MG63 (cell line): ENCODE measurements around the gene UBE2J1. TPM values are rescaled to one million over a fixed set of nuclear protein-coding genes. Genes with fewer than 3 reads are reported as not detected.

Experiments used
- DNase-seq: peaks from one replicate; pipeline ENCODE4 v3.0.0-alpha.2; 2020
- H3K27me3 ChIP-seq: fragments of 250-450 bp; sonication (Bioruptor Pico); 2 replicates; pipeline ENCODE4 v1.5.1; 2020; ENCODE audit warnings: mild to moderate bottlenecking, moderate library complexity
- H3K36me3 ChIP-seq: fragments of 250-450 bp; sonication (Bioruptor Pico); 2 replicates; pipeline ENCODE4 v1.5.1; 2020; ENCODE audit warnings: mild to moderate bottlenecking, moderate library complexity
- H3K4me3 ChIP-seq: fragments of 250-450 bp; sonication (Bioruptor Pico); 2 replicates; pipeline ENCODE4 v1.5.1; 2020; ENCODE audit warnings: mild to moderate bottlenecking, moderate library complexity
- H3K9me3 ChIP-seq: fragments of 250-450 bp; sonication (Bioruptor Pico); 2 replicates; pipeline ENCODE4 v1.5.1; 2020; ENCODE audit warnings: mild to moderate bottlenecking, moderate library complexity
- total RNA-seq: library from RNA; depleted of rRNA; stranded (reverse); fragments of >200 nt; shearing (Covaris generic); gene quantifications from 2 replicates; pipeline ENCODE4 v1.2.3, GENCODE V29; 2014; ENCODE audit warnings: low replicate concordance; rRNA removed

Gene UBE2J1
- total RNA-seq, 1 experiment from 2014 or later, result 42.3 TPM

GRCh38 chr6:89284963-89285735 lies 67.4 kb downstream of the UBE2J1 start:
- H3K36me3 ChIP-seq, result no peaks in the 10 kb centered on the region
- no peaks in the 10 kb centered on the region for H3K27me3 ChIP-seq
- H3K9me3 ChIP-seq, result no peaks in the 10 kb centered on the region
- no peak for DNase-seq
- no peak overlapping the region for H3K4me3 ChIP-seq

DNA sequence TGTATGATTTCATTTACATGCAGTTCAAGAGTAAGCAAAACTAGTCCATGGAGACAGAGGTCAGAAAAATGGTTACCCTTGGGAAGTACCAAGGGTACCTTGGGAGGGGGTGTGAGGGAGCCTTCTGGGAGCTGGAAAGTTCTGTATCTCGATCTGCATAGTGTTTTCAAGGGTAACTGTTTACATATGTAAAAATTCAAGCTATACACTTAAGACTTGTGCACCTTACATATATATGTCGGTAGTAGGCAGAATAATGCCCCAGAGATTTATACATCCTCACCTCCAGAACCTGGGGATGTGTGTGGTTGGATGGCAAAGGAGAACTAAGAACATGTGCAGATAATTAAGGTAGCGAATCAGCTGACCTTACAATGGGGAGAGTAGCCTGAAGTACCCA lies 68.4 kb downstream of the UBE2J1 start:
- no peak overlapping the region for H3K4me3 ChIP-seq
- H3K27me3 ChIP-seq, result no peaks in the 10 kb centered on the region
- H3K36me3 ChIP-seq, result no peaks in the 10 kb centered on the region
- no peaks in the 10 kb centered on the region for H3K9me3 ChIP-seq
- no peak for DNase-seq

DNA sequence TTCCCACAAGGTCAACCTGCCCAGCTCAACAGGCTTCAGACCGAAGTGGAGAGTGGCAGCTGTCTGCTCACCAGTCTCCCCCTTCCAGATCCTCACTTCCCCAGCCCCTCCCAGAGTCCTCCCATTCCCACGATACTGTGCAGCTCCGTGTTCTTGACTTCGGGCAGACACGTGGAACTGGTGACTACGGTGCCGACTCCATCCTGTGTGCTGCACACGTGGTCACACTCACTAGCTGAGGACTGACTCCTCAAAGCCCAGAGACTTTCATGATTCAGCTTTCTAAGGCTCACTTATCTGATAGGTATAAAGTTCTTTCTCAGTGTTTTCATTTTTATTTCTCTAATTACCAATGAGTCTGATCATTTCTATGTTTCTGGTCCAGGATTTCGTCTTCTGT lies 69.8 kb downstream of the UBE2J1 start:
- Histone ChIP-seq H3K9me3 (no peaks in the 10 kb centered on the region), H3K36me3 (no peaks in the 10 kb centered on the region), H3K4me3 (no peak overlapping the region), H3K27me3 (no peaks in the 10 kb centered on the region)
- DNase-seq, result no peak

GRCh38 chr6:89281779-89282246 lies 70.7 kb downstream of the UBE2J1 start:
- H3K9me3 ChIP-seq, result no peaks in the 10 kb centered on the region

GRCh38 chr6:89278956-89279355 lies 73.6 kb downstream of the UBE2J1 start:
- no peak overlapping the region for H3K4me3 ChIP-seq
- no peaks in the 10 kb centered on the region for H3K36me3 ChIP-seq
- DNase-seq, result no peak
- H3K27me3 ChIP-seq, result no peaks in the 10 kb centered on the region
- no peaks in the 10 kb centered on the region for H3K9me3 ChIP-seq

More at GRCh38 chr6:89281779-89282246, 70.7 kb downstream of the UBE2J1 start:
- Histone ChIP-seq H3K27me3 (no peaks in the 10 kb centered on the region), H3K4me3 (no peak overlapping the region), H3K36me3 (no peaks in the 10 kb centered on the region)
- DNase-seq, result peak; percentile 21

Other genes with a start within 250 kb of the UBE2J1 start
- gene SRSF12, start 234.7 kb downstream of the UBE2J1 start, total RNA-seq, result 0.46 TPM in 1 of 2 replicates, not detected in the other
- 21.6 and 34.5 TPM in 2 replicates for gene PM20D2, start 206.7 kb downstream of the UBE2J1 start, total RNA-seq
- not detected in 2 replicates for gene GABRR1, start 135.4 kb downstream of the UBE2J1 start, total RNA-seq
- gene GABRR2, start 37.4 kb downstream of the UBE2J1 start, total RNA-seq, result not detected in 2 replicates
- gene RRAGD, start 59.6 kb upstream of the UBE2J1 start, total RNA-seq, result 1.1 and 1.8 TPM in 2 replicates
- 0.27 and 7.1 TPM in 2 replicates for gene ANKRD6, start 80.4 kb upstream of the UBE2J1 start, total RNA-seq